Mesenchymal stem cell (in vitro differentiated cells and primary cell): Measurements from ENCODE around the gene MET.

Experiments
- DNase-seq: peaks from one replicate; pipeline ENCODE4 v3.0.0-alpha.2; 2013
- H2AFZ ChIP-seq: one replicate; pipeline ENCODE4 v1.6.1; 2013; ENCODE audit warnings: low read depth, mild to moderate bottlenecking, control low read depth, inconsistent platforms, low read length, moderate library complexity
- H2AK5ac ChIP-seq: 2 replicates; pipeline ENCODE4 v1.6.1; 2013; ENCODE audit warnings: low read length, moderate library complexity, mild to moderate bottlenecking, inconsistent platforms; ENCODE audit not compliant: severe bottlenecking
- H2BK120ac ChIP-seq: one replicate; pipeline ENCODE4 v1.6.1; 2013; ENCODE audit warnings: low read depth, mild to moderate bottlenecking, inconsistent platforms, low read length, moderate library complexity
- H2BK12ac ChIP-seq, 2 experiments: one replicate each; pipeline ENCODE4 v1.6.1; 2013; ENCODE audit warnings: inconsistent platforms in 2 of 2, low read length in 2 of 2, mild to moderate bottlenecking in 2 of 2, moderate library complexity in 2 of 2, control low read depth in 1 of 2
- H2BK15ac ChIP-seq: one replicate; pipeline ENCODE4 v1.6.1; 2013; ENCODE audit warnings: mild to moderate bottlenecking, low read depth, inconsistent platforms; ENCODE audit not compliant: poor library complexity, severe bottlenecking
- H2BK5ac ChIP-seq: 2 replicates; pipeline ENCODE4 v1.6.1; 2013; ENCODE audit warnings: low read depth, mild to moderate bottlenecking, low read length, control low read depth, inconsistent platforms; ENCODE audit not compliant: poor library complexity, severe bottlenecking
- H3K14ac ChIP-seq, 2 experiments: one replicate each; pipeline ENCODE4 v1.6.1; 2013; ENCODE audit warnings: inconsistent platforms in 2 of 2, low read length in 2 of 2, control low read depth in 1 of 2, mild to moderate bottlenecking in 1 of 2, moderate library complexity in 1 of 2
- H3K18ac ChIP-seq, 2 experiments: one replicate each; pipeline ENCODE4 v1.6.1; 2013; ENCODE audit warnings: inconsistent platforms in 2 of 2, low read length in 2 of 2, control low read depth in 1 of 2, low read depth in 1 of 2, mild to moderate bottlenecking in 1 of 2
- H3K23ac ChIP-seq, 2 experiments: one replicate each; pipeline ENCODE4 v1.6.1; 2013; ENCODE audit warnings: inconsistent platforms in 2 of 2, low read length in 2 of 2, mild to moderate bottlenecking in 2 of 2, moderate library complexity in 2 of 2, control low read depth in 1 of 2
- H3K27ac ChIP-seq: 2 replicates; pipeline ENCODE4 v1.5.1; 2013; ENCODE audit warnings: mild to moderate bottlenecking, moderate library complexity, low read length, control low read depth, inconsistent platforms; ENCODE audit not compliant: poor library complexity, severe bottlenecking
- H3K27me3 ChIP-seq, 2 experiments: 2 replicates each; pipeline versions ENCODE4 v1.6.1 to v1.7.0; 2013; ENCODE audit warnings: low read length in 2 of 2, mild to moderate bottlenecking in 2 of 2, moderate library complexity in 2 of 2, control low read depth in 1 of 2, inconsistent platforms in 1 of 2; ENCODE audit not compliant: control insufficient read depth in 1 of 2, insufficient read depth in 1 of 2
- H3K36me3 ChIP-seq, 2 experiments: 2 replicates each; pipeline versions ENCODE4 v1.6.1 to v1.7.0; 2013; ENCODE audit warnings: low read length in 2 of 2, control low read depth in 1 of 2, inconsistent platforms in 1 of 2, low read depth in 1 of 2, mild to moderate bottlenecking in 1 of 2; ENCODE audit not compliant: insufficient read depth in 2 of 2, control insufficient read depth in 1 of 2
- H3K4ac ChIP-seq, 2 experiments: one replicate each; pipeline ENCODE4 v1.6.1; 2013; ENCODE audit warnings: inconsistent platforms in 2 of 2, low read length in 2 of 2, mild to moderate bottlenecking in 2 of 2, moderate library complexity in 2 of 2, control low read depth in 1 of 2, low read depth in 1 of 2
- H3K4me1 ChIP-seq: 2 replicates; pipeline ENCODE4 v1.6.1; 2013; ENCODE audit warnings: low read depth, low read length, control low read depth; ENCODE audit not compliant: control insufficient read depth, insufficient read depth
- H3K4me2 ChIP-seq: 2 replicates; pipeline ENCODE4 v1.6.1; 2013; ENCODE audit warnings: low read length, mild to moderate bottlenecking, inconsistent platforms; ENCODE audit not compliant: poor library complexity, severe bottlenecking
- H3K4me3 ChIP-seq, 2 experiments: 2 replicates each; pipeline versions ENCODE4 v1.5.1 to v1.7.0; 2013; ENCODE audit warnings: low read length in 2 of 2, mild to moderate bottlenecking in 2 of 2, control low read depth in 1 of 2, low read depth in 1 of 2; ENCODE audit not compliant: insufficient read depth in 1 of 2
- H3K79me1 ChIP-seq: replicated peaks from 2 replicates; pipeline ENCODE4 v1.6.1; 2013; ENCODE audit warnings: mild to moderate bottlenecking, control low read depth, low read length, inconsistent platforms; ENCODE audit not compliant: poor library complexity, severe bottlenecking
- H3K9ac ChIP-seq: 2 replicates; pipeline ENCODE4 v1.7.0; 2013; ENCODE audit warnings: mild to moderate bottlenecking, low read length, moderate library complexity
- H3K9me3 ChIP-seq: 2 replicates; pipeline ENCODE4 v1.7.0; 2013; ENCODE audit warnings: mild to moderate bottlenecking, low read length; ENCODE audit not compliant: control insufficient read depth
- H4K8ac ChIP-seq: one replicate; pipeline ENCODE4 v1.6.1; 2013; ENCODE audit warnings: inconsistent platforms, mild to moderate bottlenecking, low read length, moderate library complexity
- H4K91ac ChIP-seq: one replicate; pipeline ENCODE4 v1.6.1; 2013; ENCODE audit warnings: mild to moderate bottlenecking, low read length, inconsistent platforms
- WGBS: methylation state at CpG from one replicate; pipeline ENCODE4 v1.1.7; 2013; ENCODE audit warnings: mixed read lengths; 5-methylcytosine and 5-hydroxymethylcytosine counted together

The MET gene

DNA sequence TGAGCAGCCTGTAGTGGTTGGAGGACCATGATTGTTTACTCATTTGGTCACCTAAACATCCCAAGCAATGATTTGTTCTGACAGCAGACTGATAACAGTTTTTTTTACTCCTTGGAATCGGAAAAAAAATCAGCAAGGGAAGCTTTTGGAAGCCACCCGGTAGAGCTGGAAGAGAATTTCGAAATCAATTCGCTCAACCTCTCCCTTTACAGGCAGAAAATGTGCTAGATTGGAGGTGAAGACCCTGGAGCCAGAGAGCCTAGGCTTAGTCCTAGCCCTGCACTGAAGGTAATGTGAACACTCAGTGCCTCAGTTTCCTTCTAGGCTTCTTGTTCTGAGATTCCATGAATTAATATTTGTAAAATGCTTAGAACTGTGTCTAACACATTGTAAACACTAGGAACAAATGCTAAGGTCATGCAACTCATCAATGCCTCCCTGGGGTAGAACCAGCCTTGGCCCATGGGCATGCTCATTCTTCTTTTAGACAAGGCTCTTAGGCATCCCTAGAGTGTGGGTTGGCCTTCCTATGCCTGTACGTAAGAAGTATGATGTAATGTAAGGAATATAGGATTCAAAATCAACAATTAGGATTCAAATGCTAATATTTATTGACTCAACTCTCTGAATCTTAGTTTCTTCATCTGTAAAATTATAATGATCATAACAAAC, 52.7 kb downstream of the MET start:
- Histone ChIP-seq H2BK12ac (no peak overlapping the region), H4K91ac (no peak overlapping the region), H2AK5ac (no peak overlapping the region), H3K14ac (no peak overlapping the region), H3K9me3 (no peaks in the 10 kb centered on the region), H3K18ac (no peak overlapping the region), H3K9ac (no peak overlapping the region), H3K23ac (no peak overlapping the region), H2AFZ (no peak overlapping the region), H2BK15ac (no peak overlapping the region), H4K8ac (no peak overlapping the region), H3K4ac (no peak overlapping the region), H3K27me3 (no peaks in the 10 kb centered on the region), H3K79me1 (peaks cover 12% of the 10 kb centered on the region), H3K4me2 (no peak overlapping the region), H2BK120ac (no peak overlapping the region), H3K27ac (no peak overlapping the region), H3K4me3 (no peak overlapping the region), H3K36me3 (peaks cover 0 to 8% of the 10 kb centered on the region in 2 experiments), H3K4me1 (peaks cover 5% of the 10 kb centered on the region), H2BK5ac (no peak overlapping the region)
- 91% methylated on average over 4 of the region's 5 CpGs for WGBS
- DNase-seq: no peak

DNA sequence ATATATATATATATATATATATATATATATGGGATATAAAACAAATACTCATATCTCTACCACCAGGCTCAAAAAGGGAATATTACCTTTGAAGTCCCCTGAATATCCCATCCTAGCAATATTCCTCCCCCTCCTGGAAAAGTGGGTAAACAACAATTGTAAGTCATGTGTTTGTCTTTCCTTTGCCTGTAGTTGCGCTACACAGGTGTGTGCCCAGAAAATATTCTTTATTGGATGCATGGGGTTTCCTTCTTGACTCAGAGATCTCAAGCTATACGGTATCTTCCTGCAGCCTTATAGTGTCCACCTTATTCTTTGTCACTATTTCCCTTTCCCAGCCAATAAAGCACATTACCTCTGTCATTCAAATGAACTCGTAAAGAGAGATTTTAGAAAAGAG, 54.2 kb downstream of the MET start:
- no peaks in the 10 kb centered on the region for H3K9me3 ChIP-seq
- WGBS: 91% methylated on average over 3 of the region's 3 CpGs
- peaks cover 14% of the 10 kb centered on the region for H3K79me1 ChIP-seq
- no peak overlapping the region for H3K27ac ChIP-seq
- H2BK15ac ChIP-seq: no peak overlapping the region
- H4K8ac ChIP-seq: no peak overlapping the region
- no peak overlapping the region for H2BK120ac ChIP-seq
- no peak overlapping the region for H3K4me2 ChIP-seq
- H2AK5ac ChIP-seq: no peak overlapping the region
- H3K14ac ChIP-seq: no peak overlapping the region
- H2BK12ac ChIP-seq: no peak overlapping the region
- H2AFZ ChIP-seq: no peak overlapping the region
- H3K36me3 ChIP-seq: peaks cover 0 to 8% of the 10 kb centered on the region in 2 experiments
- H3K18ac ChIP-seq: no peak overlapping the region
- no peak overlapping the region for H4K91ac ChIP-seq
- H3K4ac ChIP-seq: no peak overlapping the region
- no peaks in the 10 kb centered on the region for H3K27me3 ChIP-seq
- DNase-seq: no peak
- H3K23ac ChIP-seq: no peak overlapping the region
- no peak overlapping the region for H3K4me3 ChIP-seq
- H3K4me1 ChIP-seq: peaks cover 10% of the 10 kb centered on the region
- no peak overlapping the region for H2BK5ac ChIP-seq
- no peak overlapping the region for H3K9ac ChIP-seq

DNA sequence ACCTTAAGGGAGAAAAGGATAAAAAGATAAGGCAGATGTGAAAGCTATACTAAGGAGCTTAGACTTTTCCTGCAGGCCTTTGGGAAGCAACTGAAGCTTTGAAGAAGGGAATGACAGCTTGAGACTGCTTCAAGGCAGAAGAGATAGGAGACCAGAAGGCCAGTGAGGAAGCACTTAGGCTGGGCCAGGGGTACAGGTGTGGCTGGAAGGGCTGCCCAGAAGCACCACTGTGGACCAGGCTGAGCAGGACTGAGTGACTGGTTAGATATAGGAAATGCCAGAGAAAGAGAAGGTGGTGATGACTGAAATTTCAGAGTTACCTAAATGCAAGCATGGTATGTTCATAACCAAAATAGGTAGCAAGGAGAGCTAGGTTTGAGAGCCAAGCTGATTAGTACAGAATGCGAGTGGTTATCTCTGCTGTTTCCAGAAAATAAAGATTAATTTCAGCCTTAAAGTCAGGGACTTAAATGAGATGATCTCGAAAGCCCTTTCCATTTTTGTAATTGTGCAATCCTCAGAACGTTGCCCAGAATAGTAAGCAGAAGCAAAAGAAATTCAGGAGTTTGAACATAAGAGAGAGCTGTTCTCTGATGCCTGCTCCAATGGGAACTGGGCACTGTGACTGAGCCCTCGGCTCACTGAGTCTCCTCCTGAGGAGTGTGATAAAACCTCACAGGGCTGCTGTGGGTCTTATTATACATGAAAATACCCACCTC, 54.9 kb downstream of the MET start:
- Histone ChIP-seq H3K27me3 (no peaks in the 10 kb centered on the region), H2BK15ac (no peak overlapping the region), H2BK120ac (no peak overlapping the region), H3K14ac (no peak overlapping the region), H3K18ac (peak overlapping the region in 1 of 2 experiments; percentile 2), H4K91ac (no peak overlapping the region), H3K27ac (no peak overlapping the region), H2AFZ (no peak overlapping the region), H3K79me1 (peaks cover 14% of the 10 kb centered on the region), H2BK5ac (no peak overlapping the region), H2AK5ac (no peak overlapping the region), H4K8ac (no peak overlapping the region), H3K23ac (no peak overlapping the region), H3K4me2 (no peak overlapping the region), H3K9ac (peak overlapping the region; percentile 25), H3K9me3 (no peaks in the 10 kb centered on the region), H2BK12ac (no peak overlapping the region), H3K36me3 (peaks cover 0 to 8% of the 10 kb centered on the region in 2 experiments), H3K4ac (no peak overlapping the region), H3K4me1 (peaks cover 12% of the 10 kb centered on the region), H3K4me3 (no peak overlapping the region)
- 77% methylated on average over 4 of the region's 4 CpGs for WGBS
- DNase-seq: no peak

DNA sequence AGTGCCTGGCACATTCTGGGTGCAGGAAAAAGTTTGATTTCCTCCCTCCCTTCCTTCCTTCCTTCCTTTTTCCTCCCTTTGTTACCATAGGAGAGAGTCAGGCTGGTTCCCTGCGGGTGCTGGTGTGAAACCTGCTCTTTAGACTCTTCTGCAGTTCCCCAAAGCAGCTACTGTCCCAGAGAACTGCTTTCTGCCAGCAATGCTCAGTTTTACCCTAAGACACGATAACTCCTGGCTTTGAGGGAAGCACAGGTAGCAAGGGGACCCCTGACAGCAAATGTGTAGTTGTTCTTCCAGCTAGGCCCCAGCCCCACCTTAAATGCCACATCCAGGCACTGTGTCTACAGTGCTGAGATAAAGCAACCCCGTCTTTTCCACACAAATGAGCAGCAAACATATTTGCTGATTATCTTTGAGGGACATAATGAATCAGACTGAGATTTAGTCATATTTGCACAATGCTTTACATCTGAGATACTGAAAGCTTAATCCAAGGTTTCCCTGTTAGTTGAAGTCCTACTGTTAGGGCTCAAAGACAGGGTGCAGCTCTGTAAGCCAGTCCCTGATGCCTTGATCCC, 55.5 kb downstream of the MET start:
- Histone ChIP-seq H2BK15ac (no peak overlapping the region), H4K8ac (no peak overlapping the region), H3K36me3 (peaks cover 6 to 8% of the 10 kb centered on the region in 2 experiments), H4K91ac (no peak overlapping the region), H3K18ac (peak overlapping the region in 1 of 2 experiments; percentile 2), H3K9ac (peak overlapping the region; percentile 25), H2AK5ac (peak overlapping the region; percentile 62), H3K4me2 (no peak overlapping the region), H3K4ac (no peak overlapping the region), H3K79me1 (peaks cover 14% of the 10 kb centered on the region), H3K14ac (no peak overlapping the region), H3K27me3 (no peaks in the 10 kb centered on the region), H2BK12ac (no peak overlapping the region), H3K4me1 (peaks cover 12% of the 10 kb centered on the region), H3K4me3 (no peak overlapping the region), H3K9me3 (no peaks in the 10 kb centered on the region), H2BK5ac (no peak overlapping the region), H3K23ac (no peak overlapping the region), H2AFZ (no peak overlapping the region), H3K27ac (peak overlapping the region; percentile 50), H2BK120ac (no peak overlapping the region)
- no peak for DNase-seq
- 86% methylated on average over 2 of the region's 3 CpGs for WGBS
